Right atrium auricular region (tissue), 2 donors: ENCODE results near the gene RAB8B. TPM values are rescaled to one million over a fixed set of nuclear protein-coding genes. Genes with fewer than 3 reads are reported as not detected.

Source experiments
- DNase-seq: peaks from one replicate; pipeline ENCODE4 v3.0.0-alpha.2; 2019; ENCODE audit warnings: low spot score
- H3K27ac ChIP-seq, 2 donors: fragments of 200-600 bp; sonication (generic); 1 replicate in 1 of 2; 2 replicates in 1 of 2; pipeline ENCODE4 v1.5.1; 2016 to 2019
- H3K27me3 ChIP-seq, 2 donors: fragments of 200-600 bp; sonication (generic); one replicate each; pipeline versions ENCODE4 v1.5.1 to v1.6.0; 2017 to 2019
- H3K36me3 ChIP-seq: fragments of 200-600 bp; sonication (generic); one replicate; pipeline ENCODE4 v1.5.1; 2016
- H3K4me1 ChIP-seq, 2 donors: fragments of 200-600 bp; sonication (generic); one replicate each; pipeline versions ENCODE4 v1.5.1 to v1.6.0; 2017 to 2019
- H3K4me3 ChIP-seq, 2 donors: fragments of 200-600 bp; sonication (generic); 1 replicate in 1 of 2; 2 replicates in 1 of 2; pipeline ENCODE4 v1.5.1; 2017 to 2019; ENCODE audit warnings: mild to moderate bottlenecking in 1 of 2, moderate library complexity in 1 of 2
- H3K9me3 ChIP-seq, 2 donors: fragments of 200-600 bp; sonication (generic); one replicate each; pipeline ENCODE4 v1.5.1; 2019
- CTCF ChIP-seq, 2 donors: fragments of 200-600 bp; sonication (generic); IDR thresholded peaks; one replicate each; pipeline ENCODE4 v1.5.1; 2019; ENCODE audit warnings: antibody characterized with exemption in 2 of 2
- total RNA-seq, 2 donors: library from RNA; depleted of rRNA; stranded (reverse); fragments of >200 nt; gene quantifications; one replicate each; pipeline ENCODE4 v1.1.0, GENCODE V29; 2016

RAB8B gene
- total RNA-seq, 2 donors from 2014 or later: 10.2 to 19.3 TPM

GRCh38 chr15:63252292-63252691, 62.9 kb downstream of the RAB8B start:
- Histone ChIP-seq H3K4me3 (no peak overlapping the region), H3K27ac (no peak overlapping the region), H3K9me3 (no peaks in the 10 kb centered on the region), H3K27me3 (no peaks in the 10 kb centered on the region), H3K36me3 (no peaks in the 10 kb centered on the region), H3K4me1 (peaks cover 0 to 4% of the 10 kb centered on the region in 2 donors)
- DNase-seq: no peak
- TF ChIP-seq CTCF (IDR thresholded peaks at IDR 0.05): no peak

GRCh38 chr15:63254991-63255390, 65.6 kb downstream of the RAB8B start:
- Histone ChIP-seq H3K4me3 (no peak overlapping the region), H3K27me3 (no peaks in the 10 kb centered on the region), H3K4me1 (no peaks in the 10 kb centered on the region), H3K36me3 (peaks cover 9% of the 10 kb centered on the region), H3K27ac (no peak overlapping the region), H3K9me3 (no peaks in the 10 kb centered on the region)
- DNase-seq: no peak
- no peak for TF ChIP-seq CTCF (IDR thresholded peaks at IDR 0.05)

GRCh38 chr15:63255489-63255990, 66.1 kb downstream of the RAB8B start:
- TF ChIP-seq CTCF (IDR thresholded peaks at IDR 0.05): no peak
- H3K36me3 ChIP-seq: peaks cover 9% of the 10 kb centered on the region
- no peaks in the 10 kb centered on the region for H3K9me3 ChIP-seq
- no peak overlapping the region for H3K27ac ChIP-seq
- H3K4me3 ChIP-seq: no peak overlapping the region
- no peaks in the 10 kb centered on the region for H3K27me3 ChIP-seq
- H3K4me1 ChIP-seq: no peaks in the 10 kb centered on the region
- DNase-seq: no peak

GRCh38 chr15:63256433-63257274, 67.2 kb downstream of the RAB8B start:
- no peak for DNase-seq
- Histone ChIP-seq H3K27me3 (no peaks in the 10 kb centered on the region), H3K36me3 (peaks cover 14% of the 10 kb centered on the region), H3K4me3 (no peak overlapping the region), H3K4me1 (no peaks in the 10 kb centered on the region), H3K9me3 (no peaks in the 10 kb centered on the region), H3K27ac (no peak overlapping the region)
- TF ChIP-seq CTCF (IDR thresholded peaks at IDR 0.05): no peak

- no peaks in the 10 kb centered on the region for H3K27me3 ChIP-seq
- H3K4me3 ChIP-seq: no peak overlapping the region
- H3K4me1 ChIP-seq: no peaks in the 10 kb centered on the region
- H3K27ac ChIP-seq: no peak overlapping the region
- H3K36me3 ChIP-seq: peaks cover 21% of the 10 kb centered on the region
- DNase-seq: no peak
- H3K9me3 ChIP-seq: no peaks in the 10 kb centered on the region
- no peak for TF ChIP-seq CTCF (IDR thresholded peaks at IDR 0.05)
These were observed 69.3 kb downstream of the RAB8B start for GRCh38 chr15:63258658-63259057.
